Parathyroid adenoma (tissue), 2 donors: ENCODE results near the gene PSD4.

Experiments used
- H2AFZ ChIP-seq: fragments of 300-600 bp; sonication (generic); one replicate; pipeline ENCODE4 v1.7.0; 2017; ENCODE audit warnings: antibody characterized with exemption, mild to moderate bottlenecking
- H3K27ac ChIP-seq: fragments of 300-600 bp; sonication (generic); one replicate; pipeline ENCODE4 v1.7.0; 2017
- H3K27me3 ChIP-seq: fragments of 300-600 bp; sonication (generic); one replicate; pipeline ENCODE4 v1.7.0; 2017; ENCODE audit warnings: low read length; ENCODE audit not compliant: control insufficient read depth, insufficient read depth
- H3K36me3 ChIP-seq: fragments of 300-600 bp; sonication (generic); one replicate; pipeline ENCODE4 v1.7.0; 2017; ENCODE audit warnings: low read length; ENCODE audit not compliant: control insufficient read depth, insufficient read depth
- H3K4me1 ChIP-seq: fragments of 300-600 bp; sonication (generic); one replicate; pipeline ENCODE4 v1.7.0; 2017; ENCODE audit warnings: control low read depth
- H3K4me2 ChIP-seq: fragments of 300-600 bp; sonication (generic); one replicate; pipeline ENCODE4 v1.7.0; 2017; ENCODE audit warnings: low read length
- H3K4me3 ChIP-seq: fragments of 300-600 bp; sonication (generic); one replicate; pipeline ENCODE4 v1.7.0; 2017; ENCODE audit warnings: low read depth, low read length
- H3K79me2 ChIP-seq: fragments of 300-600 bp; sonication (generic); one replicate; pipeline ENCODE4 v1.7.0; 2017; ENCODE audit warnings: control low read depth
- H3K9ac ChIP-seq: fragments of 300-600 bp; sonication (generic); one replicate; pipeline ENCODE4 v1.7.0; 2017; ENCODE audit warnings: mild to moderate bottlenecking
- H3K9me3 ChIP-seq: fragments of 300-600 bp; sonication (generic); one replicate; pipeline ENCODE4 v1.7.0; 2017; ENCODE audit warnings: low read length; ENCODE audit not compliant: control insufficient read depth
- CTCF ChIP-seq: fragments of 300-600 bp; sonication (generic); IDR thresholded peaks from one replicate; pipeline ENCODE4 v1.7.0; 2017; ENCODE audit warnings: antibody characterized with exemption, mild to moderate bottlenecking
- donor health status: primary hyperparathyroidism.

The PSD4 gene

GRCh38 chr2:113200736-113201490 is 27.1 kb downstream of the PSD4 start:
- no peak overlapping the region for H3K4me3 ChIP-seq
- peaks cover 4% of the 10 kb centered on the region for H3K4me1 ChIP-seq
- H3K79me2 ChIP-seq = no peaks in the 10 kb centered on the region
- no peak overlapping the region for H3K27ac ChIP-seq
- H3K9ac ChIP-seq = no peak overlapping the region
- no peak for TF ChIP-seq CTCF
- H3K27me3 ChIP-seq = no peaks in the 10 kb centered on the region
- H3K36me3 ChIP-seq = no peaks in the 10 kb centered on the region
- no peak overlapping the region for H2AFZ ChIP-seq
- no peak overlapping the region for H3K4me2 ChIP-seq
- H3K9me3 ChIP-seq = no peaks in the 10 kb centered on the region

GRCh38 chr2:113201496-113202304 is 27.9 kb downstream of the PSD4 start:
- no peaks in the 10 kb centered on the region for H3K27me3 ChIP-seq
- H3K4me1 ChIP-seq = peaks cover 4% of the 10 kb centered on the region
- H3K79me2 ChIP-seq = no peaks in the 10 kb centered on the region
- H3K9me3 ChIP-seq = no peaks in the 10 kb centered on the region
- H3K27ac ChIP-seq = no peak overlapping the region
- no peak overlapping the region for H3K4me2 ChIP-seq
- no peak for TF ChIP-seq CTCF
- H3K9ac ChIP-seq = no peak overlapping the region
- H3K36me3 ChIP-seq = no peaks in the 10 kb centered on the region
- no peak overlapping the region for H2AFZ ChIP-seq
- H3K4me3 ChIP-seq = no peak overlapping the region

- H3K4me1 ChIP-seq = peaks cover 4% of the 10 kb centered on the region
These were observed 28.8 kb downstream of the PSD4 start for GRCh38 chr2:113202305-113203216.

GRCh38 chr2:113203217-113203530 is 29.4 kb downstream of the PSD4 start:
- Histone ChIP-seq H3K4me2 (no peak overlapping the region), H3K4me3 (no peak overlapping the region), H3K9ac (no peak overlapping the region), H3K9me3 (no peaks in the 10 kb centered on the region), H3K79me2 (no peaks in the 10 kb centered on the region), H2AFZ (no peak overlapping the region), H3K27me3 (no peaks in the 10 kb centered on the region), H3K4me1 (peaks cover 4% of the 10 kb centered on the region), H3K36me3 (no peaks in the 10 kb centered on the region), H3K27ac (no peak overlapping the region)
- no peak for TF ChIP-seq CTCF

More at GRCh38 chr2:113202305-113203216, 28.8 kb downstream of the PSD4 start:
- no peak overlapping the region for H3K9ac ChIP-seq
- H3K27ac ChIP-seq = no peak overlapping the region
- H3K79me2 ChIP-seq = no peaks in the 10 kb centered on the region
- H3K27me3 ChIP-seq = no peaks in the 10 kb centered on the region
- no peak overlapping the region for H3K4me3 ChIP-seq
- H3K36me3 ChIP-seq = no peaks in the 10 kb centered on the region
- no peak overlapping the region for H2AFZ ChIP-seq
- H3K4me2 ChIP-seq = no peak overlapping the region
- TF ChIP-seq CTCF = no peak
- H3K9me3 ChIP-seq = no peaks in the 10 kb centered on the region
